Astrocyte (in vitro differentiated cells and primary cell): ENCODE results near the gene COPZ1. TPM values are rescaled to one million over a fixed set of nuclear protein-coding genes. Genes with fewer than 3 reads are reported as not detected.

Experiments used
- DNase-seq: peaks from one replicate; pipeline ENCODE4 v3.0.0-alpha.2; 2010; ENCODE audit warnings: low read depth
- FAIRE-seq: peaks from 2 replicates; lab custom pipeline; 2011; peaks lifted over from hg19 to GRCh38; lab: Jason Lieb, UNC
- H2AFZ ChIP-seq: 2 replicates; pipeline ENCODE4 v1.6.0; 2012; ENCODE audit warnings: low read depth, low read length, inconsistent platforms
- H3K27ac ChIP-seq: 2 replicates; pipeline ENCODE4 v1.5.1; 2011; ENCODE audit warnings: low read depth, low read length, inconsistent platforms
- H3K27me3 ChIP-seq: 2 replicates; pipeline ENCODE4 v1.6.0; 2011; ENCODE audit warnings: low read length, inconsistent platforms; ENCODE audit not compliant: insufficient read depth
- H3K36me3 ChIP-seq: 2 replicates; pipeline ENCODE4 v1.5.1; 2011; ENCODE audit warnings: low read length, inconsistent platforms; ENCODE audit not compliant: insufficient read depth
- H3K4me1 ChIP-seq: 2 replicates; pipeline ENCODE4 v1.5.1; 2011; ENCODE audit warnings: low read length, inconsistent platforms; ENCODE audit not compliant: insufficient read depth
- H3K4me2 ChIP-seq: 2 replicates; pipeline ENCODE4 v1.6.0; 2012; ENCODE audit warnings: low read length, inconsistent platforms
- H3K4me3 ChIP-seq: 2 replicates; pipeline ENCODE4 v1.5.1; 2011; ENCODE audit warnings: low read depth, mild to moderate bottlenecking, low read length, inconsistent platforms; ENCODE audit not compliant: insufficient read depth
- H3K79me2 ChIP-seq: 2 replicates; pipeline ENCODE4 v1.6.0; 2012; ENCODE audit warnings: mild to moderate bottlenecking, low read length, inconsistent platforms; ENCODE audit not compliant: insufficient read depth
- H3K9ac ChIP-seq: 2 replicates; pipeline ENCODE4 v1.6.0; 2012; ENCODE audit warnings: mild to moderate bottlenecking, low read length, inconsistent platforms
- H3K9me3 ChIP-seq: 2 replicates; pipeline ENCODE4 v1.5.1; 2012; ENCODE audit warnings: low read depth, mild to moderate bottlenecking, low read length, inconsistent platforms; ENCODE audit not compliant: insufficient read depth
- H4K20me1 ChIP-seq: 2 replicates; pipeline ENCODE4 v1.6.0; 2012; ENCODE audit warnings: low read length, inconsistent platforms; ENCODE audit not compliant: insufficient read depth
- H3K27ac Mint-ChIP-seq: one replicate; pipeline ENCODE4 v1.8.0; 2021; ENCODE audit warnings: mild to moderate bottlenecking, mixed read lengths; ENCODE audit not compliant: unreplicated experiment
- H3K27me3 Mint-ChIP-seq: one replicate; pipeline ENCODE4 v1.8.0; 2021; ENCODE audit warnings: low read depth, mixed read lengths; ENCODE audit not compliant: unreplicated experiment
- H3K36me3 Mint-ChIP-seq: one replicate; pipeline ENCODE4 v1.8.0; 2021; ENCODE audit warnings: low read depth, mixed read lengths; ENCODE audit not compliant: unreplicated experiment
- H3K4me1 Mint-ChIP-seq: one replicate; pipeline ENCODE4 v1.8.0; 2021; ENCODE audit warnings: low read depth, mixed read lengths; ENCODE audit not compliant: unreplicated experiment
- H3K4me3 Mint-ChIP-seq: one replicate; pipeline ENCODE4 v1.8.0; 2021; ENCODE audit warnings: mild to moderate bottlenecking, moderate library complexity, mixed read lengths; ENCODE audit not compliant: unreplicated experiment
- H3K9me3 Mint-ChIP-seq: one replicate; pipeline ENCODE4 v1.8.0; 2021; ENCODE audit warnings: mild to moderate bottlenecking, mixed read lengths; ENCODE audit not compliant: unreplicated experiment
- EZH2 ChIP-seq: IDR thresholded peaks from 2 replicates; pipeline ENCODE4 v1.6.1; 2012; ENCODE audit warnings: mild to moderate bottlenecking, low read length, inconsistent platforms; ENCODE audit not compliant: insufficient read depth
- total RNA-seq: library from RNA; stranded (reverse); gene quantifications from 2 replicates; pipeline ENCODE4 v1.2.1, GENCODE V29; 2021
- TF ChIP-seq, protein P1 (sequence below): IDR thresholded peaks from 2 replicates; pipeline ENCODE4 v1.5.1; 2011; ENCODE audit warnings: low read depth, mild to moderate bottlenecking, inconsistent platforms, low read length, moderate library complexity; ENCODE audit not compliant: insufficient read depth

The COPZ1 gene
- total RNA-seq, 1 donor from 2014 or later: 136 TPM

DNA sequence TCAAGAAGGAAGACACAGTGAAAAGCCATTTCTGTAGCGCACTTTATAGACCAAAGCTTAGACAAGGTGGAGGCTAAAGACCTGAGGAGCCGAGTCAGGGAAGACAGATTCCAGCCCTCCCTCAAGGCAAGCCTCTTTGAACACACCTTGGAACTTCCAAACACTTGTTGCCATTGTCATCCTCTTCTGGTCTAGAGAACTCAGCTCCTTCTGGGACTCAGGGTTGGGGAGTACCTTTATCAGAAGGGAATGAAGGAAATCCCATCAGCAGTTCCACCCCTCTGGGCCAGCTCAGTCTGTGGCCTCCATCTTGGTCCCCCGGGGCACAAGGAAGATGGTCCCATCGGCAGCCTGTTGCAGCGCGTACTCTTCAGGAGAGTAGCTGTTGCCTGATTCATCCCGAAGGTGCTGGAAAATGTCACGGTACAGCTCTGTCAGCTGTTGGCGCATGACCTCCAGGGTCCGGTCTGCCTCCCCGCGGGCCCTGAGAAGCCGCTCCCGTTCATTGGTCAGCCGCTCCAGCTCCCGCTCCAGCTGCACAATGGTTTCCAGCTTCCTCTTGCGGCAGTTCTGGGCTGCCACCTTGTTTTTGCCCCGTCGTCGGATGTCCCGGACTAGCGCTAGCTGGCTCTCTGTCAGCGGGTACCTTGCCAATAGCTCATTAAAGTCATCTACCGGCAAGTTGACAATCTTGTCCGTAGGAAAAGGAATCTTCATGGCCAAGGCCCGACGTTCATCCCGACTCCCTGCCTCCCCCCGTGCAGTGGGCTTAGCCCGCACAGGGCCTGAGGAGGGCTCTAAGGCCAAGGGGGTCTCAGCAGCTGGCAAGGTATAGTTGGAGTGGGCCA lies 32.6 kb upstream of the COPZ1 start:
- FAIRE-seq (no peak), DNase-seq (no peak)
- Histone ChIP-seq H3K36me3 (peaks cover 6% of the 10 kb centered on the region), H4K20me1 (peaks cover 24% of the 10 kb centered on the region), H3K4me2 (no peak overlapping the region), H3K4me3 (no peak overlapping the region), H3K79me2 (no peaks in the 10 kb centered on the region), H3K4me1 (no peaks in the 10 kb centered on the region), H3K9ac (no peak overlapping the region), H3K27ac (no peak overlapping the region), H3K27me3 (no peaks in the 10 kb centered on the region), H3K9me3 (no peaks in the 10 kb centered on the region), H2AFZ (no peak overlapping the region)
- H3K9me3 Mint-ChIP-seq: no peaks in the 10 kb centered on the region
- H3K4me3 Mint-ChIP-seq: no peak overlapping the region
- no peak overlapping the region for H3K27ac Mint-ChIP-seq
- H3K4me1 Mint-ChIP-seq: peaks cover 2% of the 10 kb centered on the region
- no peak for TF ChIP-seq EZH2
- TF ChIP-seq, protein P1, sequence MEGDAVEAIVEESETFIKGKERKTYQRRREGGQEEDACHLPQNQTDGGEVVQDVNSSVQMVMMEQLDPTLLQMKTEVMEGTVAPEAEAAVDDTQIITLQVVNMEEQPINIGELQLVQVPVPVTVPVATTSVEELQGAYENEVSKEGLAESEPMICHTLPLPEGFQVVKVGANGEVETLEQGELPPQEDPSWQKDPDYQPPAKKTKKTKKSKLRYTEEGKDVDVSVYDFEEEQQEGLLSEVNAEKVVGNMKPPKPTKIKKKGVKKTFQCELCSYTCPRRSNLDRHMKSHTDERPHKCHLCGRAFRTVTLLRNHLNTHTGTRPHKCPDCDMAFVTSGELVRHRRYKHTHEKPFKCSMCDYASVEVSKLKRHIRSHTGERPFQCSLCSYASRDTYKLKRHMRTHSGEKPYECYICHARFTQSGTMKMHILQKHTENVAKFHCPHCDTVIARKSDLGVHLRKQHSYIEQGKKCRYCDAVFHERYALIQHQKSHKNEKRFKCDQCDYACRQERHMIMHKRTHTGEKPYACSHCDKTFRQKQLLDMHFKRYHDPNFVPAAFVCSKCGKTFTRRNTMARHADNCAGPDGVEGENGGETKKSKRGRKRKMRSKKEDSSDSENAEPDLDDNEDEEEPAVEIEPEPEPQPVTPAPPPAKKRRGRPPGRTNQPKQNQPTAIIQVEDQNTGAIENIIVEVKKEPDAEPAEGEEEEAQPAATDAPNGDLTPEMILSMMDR: no peak
- H3K27me3 Mint-ChIP-seq: peaks cover 13% of the 10 kb centered on the region
- peaks cover 2% of the 10 kb centered on the region for H3K36me3 Mint-ChIP-seq

DNA sequence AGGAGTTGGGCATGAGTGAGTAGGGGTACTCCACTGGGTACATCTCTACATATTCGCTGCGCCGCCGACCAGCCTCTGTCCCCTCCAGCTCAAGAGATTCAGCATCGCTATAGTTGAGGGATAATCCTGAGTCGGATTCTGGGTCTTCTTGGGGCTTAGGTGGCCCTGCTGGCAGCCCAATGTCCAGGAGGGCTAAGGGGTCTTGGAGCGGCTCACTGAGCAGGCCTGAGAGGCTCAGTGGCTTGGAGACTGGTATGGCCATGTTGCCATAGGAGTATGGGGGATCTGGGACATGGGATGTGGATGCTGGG lies 32.0 kb upstream of the COPZ1 start:
- no peaks in the 10 kb centered on the region for H3K4me1 ChIP-seq
- no peak overlapping the region for H3K27ac Mint-ChIP-seq
- no peaks in the 10 kb centered on the region for H3K79me2 ChIP-seq
- TF ChIP-seq EZH2: no peak
- TF ChIP-seq, protein P1: no peak
- H3K36me3 Mint-ChIP-seq: peaks cover 2% of the 10 kb centered on the region
- peaks cover under 1% of the 10 kb centered on the region for H3K4me1 Mint-ChIP-seq
- no peaks in the 10 kb centered on the region for H3K27me3 ChIP-seq
- no peak overlapping the region for H3K27ac ChIP-seq
- no peaks in the 10 kb centered on the region for H3K9me3 Mint-ChIP-seq
- no peak for DNase-seq
- peaks cover under 1% of the 10 kb centered on the region for H3K36me3 ChIP-seq
- H2AFZ ChIP-seq: no peak overlapping the region
- peaks cover 13% of the 10 kb centered on the region for H3K27me3 Mint-ChIP-seq
- no peak overlapping the region for H3K4me3 ChIP-seq
- H3K4me2 ChIP-seq: no peak overlapping the region
- no peak overlapping the region for H3K4me3 Mint-ChIP-seq
- FAIRE-seq: no peak
- no peak overlapping the region for H3K9ac ChIP-seq
- H4K20me1 ChIP-seq: peaks cover 18% of the 10 kb centered on the region
- H3K9me3 ChIP-seq: no peaks in the 10 kb centered on the region
